Body of pancreas (tissue), 4 donors: ENCODE data around the gene TCFL5. TPM values are rescaled to one million over a fixed set of nuclear protein-coding genes. Genes with fewer than 3 reads are reported as not detected.

Experiments
- ATAC-seq: fragments of 150-250 bp; one replicate; pipeline ENCODE4 v1.9.1; 2016
- DNase-seq, 4 donors: peaks; one replicate each; pipeline ENCODE4 v3.0.0-alpha.2; 2019
- H3K27ac ChIP-seq, 4 donors: fragments of 200-600 bp; sonication (generic); 1 replicate in 3 of 4; 2 replicates in 1 of 4; pipeline versions ENCODE4 v1.5.1 to v1.6.1; 2016 to 2019; ENCODE audit warnings: mild to moderate bottlenecking in 1 of 4, mixed read lengths in 1 of 4, moderate library complexity in 1 of 4
- H3K27me3 ChIP-seq, 2 donors: fragments of 200-600 bp; sonication (generic); one replicate each; pipeline ENCODE4 v1.6.0; 2016; ENCODE audit warnings: mild to moderate bottlenecking in 1 of 2
- H3K36me3 ChIP-seq, 2 donors: fragments of 200-600 bp; sonication (generic); replicated peaks in 1 of 2; 2 replicates each; pipeline ENCODE4 v1.5.1; 2016; ENCODE audit warnings: low read depth in 2 of 2; ENCODE audit not compliant: insufficient read depth in 1 of 2
- H3K4me1 ChIP-seq: fragments of 200-600 bp; sonication (generic); one replicate; pipeline ENCODE4 v1.6.0; 2016
- H3K4me3 ChIP-seq, 2 donors: fragments of 200-600 bp; sonication (generic); 1 replicate in 1 of 2; 2 replicates in 1 of 2; pipeline ENCODE4 v1.5.1; 2016 to 2019
- H3K9me3 ChIP-seq, 3 donors: fragments of 200-600 bp; sonication (generic); 1 replicate in 2 of 3; 2 replicates in 1 of 3; pipeline ENCODE4 v1.5.1; 2016
- CTCF ChIP-seq, 7 experiments: fragments of 450-650 bp in 4 of 7; fragments of 200-600 bp in 3 of 7; sonication (generic) in 3 of 7; IDR thresholded peaks; one replicate each; pipeline ENCODE4 v1.5.1; 2016 to 2019; ENCODE audit warnings: antibody characterized with exemption in 7 of 7
- POLR2A ChIP-seq, 3 donors: fragments of 450-650 bp; IDR thresholded peaks; one replicate each; pipeline ENCODE4 v1.6.1; 2016; ENCODE audit warnings: antibody characterized with exemption in 3 of 3, mild to moderate bottlenecking in 2 of 3
- WGBS, 2 donors: methylation state at CpG; one replicate each; pipeline ENCODE4 v1.1.5; 2017; 5-methylcytosine and 5-hydroxymethylcytosine counted together
- intact Hi-C: fragments of 100-400 bp; cut with DNase I; formaldehyde crosslinking; loops from one replicate; pipeline ENCODE4 v1.15.1; 2023
- total RNA-seq, 2 donors: library from RNA; depleted of rRNA; stranded (reverse); fragments of >200 nt; gene quantifications; one replicate each; pipeline ENCODE4 v1.1.0, GENCODE V29; 2016

TCFL5 gene
- total RNA-seq, 2 donors from 2014 or later = 2.0 to 7.5 TPM

DNA sequence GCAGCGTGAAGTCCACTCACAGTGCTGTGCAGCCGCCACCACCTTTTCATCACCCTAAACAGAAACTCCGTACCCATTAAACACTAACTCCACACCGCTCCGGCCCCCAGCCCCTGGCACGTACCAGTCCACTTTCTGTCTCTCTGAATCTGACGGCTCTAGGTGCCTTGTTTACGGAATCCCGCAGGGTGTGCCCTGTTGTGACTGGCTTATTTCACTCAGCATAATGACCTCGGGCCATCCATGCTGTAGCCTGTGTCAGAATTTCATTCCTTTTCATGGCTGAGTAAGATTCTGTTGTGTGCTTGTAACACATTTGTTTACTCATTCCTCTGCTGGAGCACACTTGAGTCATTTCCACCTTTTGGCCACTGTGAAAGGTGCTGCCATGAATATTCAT lies 18.0 kb downstream of the TCFL5 start:
- Histone ChIP-seq H3K27ac (no peak overlapping the region), H3K4me3 (no peak overlapping the region), H3K36me3 (no peaks in the 10 kb centered on the region), H3K4me1 (no peaks in the 10 kb centered on the region), H3K27me3 (no peaks in the 10 kb centered on the region), H3K9me3 (no peaks in the 10 kb centered on the region)
- WGBS, 2 donors = 93 to 98% methylated on average over 10 of the region's 10 CpGs
- DNase-seq = no peak
- intact Hi-C loops = no loop called here
- ATAC-seq = no peak
- no peak for TF ChIP-seq CTCF (IDR thresholded peaks at IDR 0.05)
- no peak for TF ChIP-seq POLR2A (IDR thresholded peaks at IDR 0.05)

DNA sequence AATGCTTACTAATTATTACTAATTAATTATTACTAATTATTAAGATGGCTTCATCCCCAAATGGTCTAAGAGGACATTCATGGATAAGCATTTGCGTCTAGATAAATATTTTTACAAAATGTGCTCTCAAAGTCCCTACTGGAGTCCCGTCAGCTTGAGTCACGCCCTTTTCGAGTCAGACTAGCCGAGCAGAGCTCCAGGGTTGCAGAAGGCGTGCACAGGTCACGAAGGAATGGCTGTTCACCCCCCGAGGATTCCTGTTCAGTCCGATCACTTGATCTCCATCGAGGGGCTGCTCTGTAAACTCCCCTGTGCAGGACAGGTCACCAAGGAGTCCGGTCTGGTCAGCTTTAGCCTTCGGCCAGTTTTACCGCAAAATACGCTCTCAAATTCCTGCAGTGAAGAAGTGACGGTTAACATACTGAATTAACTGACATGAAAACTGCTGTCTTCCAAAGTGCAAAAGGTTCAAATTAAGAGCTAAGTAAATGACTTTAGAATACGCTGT lies 19.9 kb downstream of the TCFL5 start:
- no peaks in the 10 kb centered on the region for H3K36me3 ChIP-seq
- no peaks in the 10 kb centered on the region for H3K9me3 ChIP-seq
- H3K27ac ChIP-seq = no peak overlapping the region
- WGBS, 2 donors = 87 to 88% methylated on average over 16 of the region's 16 CpGs
- H3K4me3 ChIP-seq = no peak overlapping the region
- DNase-seq (no peak), ATAC-seq (no peak)
- H3K4me1 ChIP-seq = no peaks in the 10 kb centered on the region
- TF ChIP-seq CTCF (IDR thresholded peaks at IDR 0.05) (no peak), POLR2A (IDR thresholded peaks at IDR 0.05) (no peak)
- intact Hi-C loops = no loop called here
- H3K27me3 ChIP-seq = no peaks in the 10 kb centered on the region

DNA sequence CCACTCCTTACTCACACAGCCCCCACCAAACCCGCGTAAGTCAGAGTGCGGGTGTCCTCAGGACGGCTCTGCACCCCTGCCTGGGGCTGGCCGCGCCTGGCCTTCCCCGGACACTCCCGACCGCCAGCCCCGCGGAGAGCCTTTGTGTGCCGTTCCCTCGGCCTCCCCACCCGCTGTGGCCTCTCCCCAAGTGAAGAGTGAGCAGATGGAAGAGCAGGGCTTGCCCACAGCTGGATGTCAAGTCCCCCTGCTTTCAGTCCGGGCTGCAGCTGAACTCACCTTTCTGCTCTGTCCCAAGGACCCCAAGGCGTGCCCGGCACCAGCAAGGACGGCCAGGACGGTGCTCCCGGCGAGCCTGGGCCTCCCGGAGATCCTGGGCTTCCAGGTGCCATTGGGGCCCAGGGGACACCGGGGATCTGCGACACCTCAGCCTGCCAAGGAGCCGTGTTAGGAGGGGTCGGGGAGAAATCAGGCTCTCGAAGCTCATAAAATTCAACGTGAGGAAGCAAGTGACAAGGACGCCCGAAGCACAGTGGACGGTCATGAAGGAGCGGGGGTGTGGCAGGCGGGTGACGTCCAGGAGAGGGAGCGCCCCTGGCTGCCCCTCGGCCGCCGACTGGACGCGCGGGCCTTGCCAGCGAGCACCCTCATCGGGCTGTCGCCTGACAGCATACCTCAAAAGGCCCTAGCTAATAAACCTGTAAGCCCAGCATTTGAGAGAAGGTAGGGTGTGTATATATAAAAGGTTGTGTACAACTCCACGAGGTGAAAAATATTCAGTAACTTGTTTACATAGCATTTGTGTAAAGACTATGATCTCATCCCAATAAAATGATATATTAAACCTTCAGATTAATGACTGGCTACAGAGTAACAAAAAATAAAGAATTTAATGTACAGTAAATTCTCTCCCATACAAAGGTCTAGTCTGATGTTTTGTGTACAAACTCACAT lies 21.1 kb downstream of the TCFL5 start:
- Histone ChIP-seq H3K27ac (no peak overlapping the region), H3K27me3 (no peaks in the 10 kb centered on the region), H3K4me3 (no peak overlapping the region), H3K36me3 (no peaks in the 10 kb centered on the region), H3K9me3 (no peaks in the 10 kb centered on the region), H3K4me1 (no peaks in the 10 kb centered on the region)
- WGBS, 2 donors = 70 to 79% methylated on average over 38 to 44 of the region's 45 CpGs
- intact Hi-C loops = no loop called here
- no peak for TF ChIP-seq POLR2A (IDR thresholded peaks at IDR 0.05)
- no peak for TF ChIP-seq CTCF (IDR thresholded peaks at IDR 0.05)
- ATAC-seq (no peak), DNase-seq (no peak)

- no peaks in the 10 kb centered on the region for H3K36me3 ChIP-seq
- WGBS, 2 donors = 68 to 75% methylated on average over 11 of the region's 11 CpGs
- no peaks in the 10 kb centered on the region for H3K9me3 ChIP-seq
- ATAC-seq (no peak), DNase-seq (no peak)
- no peak overlapping the region for H3K4me3 ChIP-seq
- no peaks in the 10 kb centered on the region for H3K4me1 ChIP-seq
- TF ChIP-seq CTCF (IDR thresholded peaks at IDR 0.05) = no peak
- no peak overlapping the region for H3K27ac ChIP-seq
- intact Hi-C loops = no loop called here
- no peaks in the 10 kb centered on the region for H3K27me3 ChIP-seq
Measured at GRCh38 chr20:62839816-62840215, 21.8 kb downstream of the TCFL5 start.
